Stimulated activated CD8-positive, alpha-beta memory T cell treated with anti-CD3 and anti-CD28 coated beads, Interleukin-2, amount 100 ng/mL, for 48 hours (primary cell): ENCODE results near the gene AGPAT4.
"Not testable (repeated sequence)": the region's sequence is repeated elsewhere in the genome, so short reads cannot be mapped to it uniquely, and the experiment has no call there.

ENCODE experiments used
- DNase-seq, 2 donors: peaks; one replicate each; pipeline ENCODE4 v3.0.0-alpha.2; 2020; ENCODE audit warnings: low read depth in 2 of 2

Gene AGPAT4

GRCh38 chr6:161273752-161274487, at the start of gene AGPAT4:
AGPAT4 (minus strand) TSS chr6:161274061; CDS start chr6:161232213, 41,848 bp downstream.
- peak; percentile 10 to 19 for DNase-seq

- DNase-seq, result no peak
These were observed 45.4 kb upstream of the AGPAT4 start for GRCh38 chr6:161319231-161319630.

DNA sequence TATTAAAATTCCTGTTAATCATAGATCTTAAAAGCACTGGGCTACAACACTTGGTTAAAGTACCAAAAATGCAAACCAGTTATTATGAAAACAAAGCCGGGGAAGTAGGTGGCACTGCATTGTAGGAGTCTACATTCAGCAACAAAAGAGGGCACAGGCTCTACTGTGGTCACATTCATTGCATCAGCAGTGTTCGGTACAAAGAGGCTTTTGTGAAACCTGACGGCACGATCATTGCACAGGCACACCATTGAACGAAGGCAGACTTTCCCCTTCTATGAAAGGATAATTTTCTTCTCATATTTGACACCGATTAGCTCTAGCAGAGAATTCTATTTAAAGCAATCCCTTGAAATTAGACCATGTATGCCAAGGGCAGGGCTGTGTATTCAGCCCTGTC, 44.6 kb upstream of the AGPAT4 start:
- no peak for DNase-seq

DNA sequence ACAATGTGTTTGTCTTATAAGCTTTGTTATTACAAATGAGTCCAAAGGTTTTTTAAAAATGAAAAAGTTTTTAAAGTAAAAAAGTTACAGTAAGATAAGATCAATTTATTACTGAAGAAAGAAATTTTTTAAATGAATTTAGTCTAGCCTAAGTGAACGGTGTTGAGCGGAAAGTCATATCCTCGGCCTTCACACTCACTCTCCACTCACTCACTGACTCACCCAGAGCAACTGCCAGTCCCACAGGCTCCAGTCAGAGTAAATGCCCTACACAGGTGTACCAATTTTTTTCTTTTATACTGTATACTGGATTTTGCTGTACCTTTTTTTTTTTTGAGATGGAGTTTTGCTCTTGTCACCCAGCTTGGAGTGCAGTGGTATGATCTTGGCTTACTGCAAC, 42.7 kb upstream of the AGPAT4 start:
- no peak for DNase-seq

- not testable (repeated sequence) for DNase-seq
These were observed 41.5 kb upstream of the AGPAT4 start for GRCh38 chr6:161315246-161315917.

DNA sequence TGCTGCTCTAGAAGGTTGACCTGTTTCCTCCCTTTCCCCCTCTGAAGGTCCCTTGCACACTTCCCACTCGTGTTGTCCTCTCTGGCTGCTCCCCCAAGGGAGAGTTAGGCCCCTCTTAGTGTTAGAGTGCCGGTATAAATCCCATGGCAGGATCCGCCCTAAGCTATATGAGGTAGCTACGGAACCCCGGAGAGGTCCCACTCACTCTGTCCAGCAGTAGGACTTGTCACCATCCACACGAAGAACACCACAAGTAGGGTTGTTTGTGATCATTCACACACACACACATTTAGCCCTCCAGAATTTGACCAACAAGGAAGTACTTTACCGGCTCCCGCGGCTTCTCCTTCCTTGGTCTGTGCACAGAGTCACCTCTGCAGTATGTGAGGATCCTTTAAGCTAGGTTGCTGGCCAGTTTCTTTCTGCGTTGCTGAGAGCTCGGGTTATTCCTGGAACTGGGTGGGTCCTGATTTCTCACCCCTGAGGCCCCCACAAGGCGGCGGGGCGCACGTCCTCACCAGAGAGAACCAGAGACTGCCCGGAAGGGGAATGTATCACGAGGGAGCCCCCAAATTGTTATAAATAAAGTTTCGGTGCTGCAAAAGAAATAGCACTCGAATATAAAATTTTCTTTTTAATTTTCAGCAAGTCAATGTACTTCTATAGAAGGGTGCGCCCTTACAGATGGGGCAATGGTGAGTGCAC, 40.8 kb upstream of the AGPAT4 start:
- not testable (repeated sequence) for DNase-seq

GRCh38 chr6:161313940-161314509, 40.2 kb upstream of the AGPAT4 start:
- no peak for DNase-seq

DNA sequence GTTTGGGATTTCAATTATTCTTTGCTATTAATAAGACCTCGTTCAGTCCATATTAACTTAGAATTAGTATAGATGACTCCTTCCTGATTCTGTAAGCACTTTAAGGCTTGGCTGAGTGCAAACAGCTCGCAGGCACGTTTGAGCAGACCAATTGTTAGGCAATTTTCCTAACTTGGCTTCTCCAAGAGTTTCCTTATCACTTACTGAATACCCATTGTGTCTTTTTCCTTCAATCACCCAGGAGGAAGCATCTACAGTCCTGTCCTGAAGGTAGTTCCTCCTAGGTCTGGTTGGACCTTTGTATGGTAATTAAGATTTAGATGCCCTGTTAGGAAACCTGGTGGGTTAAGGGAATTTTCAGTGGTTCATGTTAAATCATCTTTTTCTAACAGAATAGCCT, 39.6 kb upstream of the AGPAT4 start:
- DNase-seq, result not testable (repeated sequence)

- DNase-seq, result not testable (repeated sequence)
These were observed 35.9 kb upstream of the AGPAT4 start for GRCh38 chr6:161309774-161310173.

- no peak for DNase-seq
These were observed 34.3 kb upstream of the AGPAT4 start for GRCh38 chr6:161308075-161308655.

DNA sequence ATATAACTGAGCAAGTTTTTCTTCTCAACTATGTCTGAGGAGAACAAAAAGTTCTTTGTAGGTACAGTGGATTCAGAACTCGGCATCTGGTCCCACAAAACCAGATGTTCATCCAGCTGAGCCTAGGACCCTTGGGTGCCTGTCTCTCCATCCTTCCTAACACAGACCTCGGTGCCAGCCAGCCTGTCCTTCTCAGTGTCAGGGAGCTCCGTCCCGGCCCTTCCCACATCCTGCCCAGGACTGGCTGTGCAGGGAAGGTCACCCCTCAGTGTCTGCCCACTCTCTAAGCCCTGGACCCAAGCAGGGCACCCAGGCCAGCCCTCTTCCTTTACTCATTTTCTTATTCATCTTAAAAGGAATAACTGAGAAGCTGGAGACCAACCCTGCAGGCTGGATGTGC, 32.0 kb upstream of the AGPAT4 start:
- no peak for DNase-seq

- DNase-seq, result no peak
These were observed 29.9 kb upstream of the AGPAT4 start for GRCh38 chr6:161303628-161304340.

DNA sequence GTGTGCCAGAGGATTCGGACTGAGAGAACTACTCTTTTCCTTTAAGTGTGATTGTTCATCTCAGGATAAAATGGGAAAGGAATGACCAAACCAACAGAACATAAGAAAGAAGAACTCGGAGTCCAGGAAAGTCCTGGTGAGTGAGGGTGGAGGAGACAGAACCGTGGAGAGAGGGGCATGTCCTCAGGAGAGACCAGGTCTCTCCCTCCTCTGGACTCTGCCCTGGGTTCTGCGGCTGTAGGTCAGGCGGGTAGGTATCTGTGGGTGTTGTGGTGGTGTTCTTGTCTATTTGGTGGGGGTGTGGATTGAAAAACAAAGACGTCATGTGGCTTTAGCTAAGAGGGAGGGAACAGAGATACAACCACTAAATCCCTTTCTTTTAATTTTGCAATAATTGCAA, 29.1 kb upstream of the AGPAT4 start:
- DNase-seq, result no peak

DNA sequence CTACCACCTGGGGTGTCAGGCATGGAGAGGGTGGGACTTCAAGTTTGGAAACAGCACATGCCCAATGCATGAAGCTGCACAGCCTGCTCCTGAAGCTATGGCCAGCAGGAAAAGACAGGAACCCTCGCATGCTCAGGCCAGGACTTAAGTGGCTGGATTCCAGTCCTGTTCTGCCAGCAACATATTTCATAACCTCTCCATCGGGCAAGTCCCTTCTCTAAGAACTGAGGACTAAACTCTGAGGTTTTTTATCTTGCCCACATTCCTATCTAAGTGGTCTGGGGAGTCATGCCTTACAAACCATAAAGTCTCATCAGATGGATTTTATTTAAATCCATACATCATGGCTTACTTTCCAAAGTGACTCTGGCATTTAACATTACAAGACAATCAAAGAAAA, 27.5 kb upstream of the AGPAT4 start:
- no peak for DNase-seq

DNA sequence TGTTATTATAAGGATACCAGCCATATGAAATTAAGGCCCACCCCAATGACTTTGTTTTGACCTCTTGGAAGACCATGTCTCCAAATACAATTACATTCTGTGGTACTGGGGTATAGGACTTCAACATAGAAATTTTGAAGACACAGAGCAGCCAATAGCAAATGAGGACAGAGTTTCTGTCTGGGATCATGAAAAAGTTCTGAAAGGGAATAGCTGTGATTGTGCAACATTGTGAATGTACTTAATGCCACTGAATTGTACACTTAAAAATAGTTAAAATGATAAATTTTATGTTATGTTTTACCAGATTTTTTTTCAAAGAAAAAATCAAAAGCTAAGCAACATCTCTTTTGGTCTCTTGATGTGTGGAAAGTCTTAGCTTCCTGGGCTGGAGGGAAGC, 27.0 kb upstream of the AGPAT4 start:
- DNase-seq, result no peak

GRCh38 chr6:161299726-161300125, 25.9 kb upstream of the AGPAT4 start:
- no peak for DNase-seq

GRCh38 chr6:161295784-161296183, 21.9 kb upstream of the AGPAT4 start:
- no peak for DNase-seq

GRCh38 chr6:161292650-161293281, 18.9 kb upstream of the AGPAT4 start:
- no peak for DNase-seq

DNA sequence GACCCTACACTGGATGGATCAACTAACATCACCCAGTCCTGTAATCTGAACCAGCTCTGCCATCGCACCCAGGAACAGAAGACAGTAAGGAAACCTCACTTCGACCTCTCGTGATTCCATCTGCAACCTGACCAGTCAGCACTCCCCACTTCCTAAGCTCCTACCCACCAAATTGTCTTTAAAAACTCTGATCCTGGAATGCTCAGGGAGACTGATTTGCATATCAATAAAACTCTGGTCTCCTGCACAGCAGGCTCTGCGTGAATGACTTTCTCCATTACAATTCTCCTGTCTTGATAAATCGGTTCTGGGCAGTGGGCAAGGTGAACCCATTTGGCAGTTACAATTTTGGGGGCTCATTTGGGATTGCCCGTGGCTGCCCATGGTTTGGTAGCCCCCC, 18.3 kb upstream of the AGPAT4 start:
- no peak for DNase-seq

DNA sequence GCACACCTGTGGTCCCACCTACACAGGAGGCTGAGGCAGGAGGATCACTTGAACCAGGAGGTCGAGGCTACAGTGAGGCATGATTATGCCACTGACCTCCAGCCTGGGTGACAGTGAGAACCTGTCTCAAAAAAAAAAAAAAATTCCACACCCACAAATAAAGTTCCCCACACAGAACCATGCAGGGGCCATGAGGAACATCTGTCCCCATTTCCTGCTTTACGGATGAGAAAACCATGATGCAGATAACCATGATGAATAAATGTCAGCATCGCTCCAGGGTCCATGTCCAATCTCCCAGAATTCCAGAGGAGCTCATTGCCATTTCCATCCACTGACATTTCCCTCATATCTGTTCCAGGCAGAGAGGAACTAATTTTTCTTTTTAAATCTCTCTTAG, 16.9 kb upstream of the AGPAT4 start:
- DNase-seq, result no peak

- no peak for DNase-seq
These were observed 10.8 kb upstream of the AGPAT4 start for GRCh38 chr6:161284653-161285052.
